HG02759 (cell line): ENCODE results near the gene IKBIP.
"Not testable (repeated sequence)": the region's sequence is repeated elsewhere in the genome, so short reads cannot be mapped to it uniquely, and the experiment has no call there.

ENCODE experiments used
- ATAC-seq: cut with Tn5 transposase; IDR thresholded peaks from one replicate; pipeline ENCODE4 v1.9.1; 2021; ENCODE audit warnings: mild to moderate bottlenecking, moderate library complexity; ENCODE audit not compliant: unreplicated experiment

The IKBIP gene, protein sequence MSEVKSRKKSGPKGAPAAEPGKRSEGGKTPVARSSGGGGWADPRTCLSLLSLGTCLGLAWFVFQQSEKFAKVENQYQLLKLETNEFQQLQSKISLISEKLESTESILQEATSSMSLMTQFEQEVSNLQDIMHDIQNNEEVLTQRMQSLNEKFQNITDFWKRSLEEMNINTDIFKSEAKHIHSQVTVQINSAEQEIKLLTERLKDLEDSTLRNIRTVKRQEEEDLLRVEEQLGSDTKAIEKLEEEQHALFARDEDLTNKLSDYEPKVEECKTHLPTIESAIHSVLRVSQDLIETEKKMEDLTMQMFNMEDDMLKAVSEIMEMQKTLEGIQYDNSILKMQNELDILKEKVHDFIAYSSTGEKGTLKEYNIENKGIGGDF

GRCh38 chr12:98644712-98645571, at the start of gene IKBIP, which contains the start of gene APAF1:
Gene IKBIP, minus strand, starts transcription at chr12:98644788. Its CDS starts 87 bp downstream, at chr12:98644701.
Gene APAF1, plus strand, starts transcription at chr12:98645290. Its CDS starts 3,070 bp downstream, at chr12:98648360.
- ATAC-seq, result peak; percentile 85

- no peak for ATAC-seq
These were observed 46.8 kb upstream of the IKBIP start for GRCh38 chr12:98691351-98691750.

DNA sequence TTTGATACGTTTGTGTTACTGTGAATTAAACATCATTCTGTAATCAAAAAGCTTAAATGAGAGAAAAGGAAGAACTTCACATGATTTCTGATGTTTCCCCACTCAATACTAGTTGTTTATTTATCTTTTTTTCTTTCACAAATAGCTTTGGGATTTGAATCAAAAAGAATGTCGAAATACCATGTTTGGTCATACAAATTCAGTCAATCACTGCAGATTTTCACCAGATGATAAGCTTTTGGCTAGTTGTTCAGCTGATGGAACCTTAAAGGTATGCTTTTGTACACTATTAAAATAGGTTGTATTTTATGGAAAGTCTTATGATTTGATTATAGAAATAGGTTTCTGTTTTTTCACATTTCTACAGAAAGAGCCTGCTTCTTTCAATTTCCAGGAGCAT, 42.0 kb upstream of the IKBIP start:
- no peak for ATAC-seq

DNA sequence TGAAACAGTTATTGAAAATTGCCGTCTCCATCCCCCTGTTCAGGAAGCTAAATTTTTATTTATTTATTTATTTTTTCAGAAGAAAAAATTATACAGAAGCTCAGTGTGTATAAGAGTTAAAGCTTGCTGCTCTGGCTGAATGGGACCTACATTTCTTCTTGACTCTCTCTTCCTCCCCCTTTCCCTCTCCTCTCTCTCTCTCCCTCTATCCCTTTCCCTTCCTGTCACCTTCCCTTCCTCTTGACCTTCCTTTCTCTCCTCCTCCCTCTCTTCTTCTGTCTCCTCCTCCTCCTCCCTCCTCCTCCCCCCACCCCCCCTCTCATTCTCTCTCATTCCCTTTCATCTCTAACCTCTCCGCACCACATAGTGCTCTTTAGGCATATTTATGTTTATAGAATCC, 39.6 kb upstream of the IKBIP start:
- no peak for ATAC-seq

DNA sequence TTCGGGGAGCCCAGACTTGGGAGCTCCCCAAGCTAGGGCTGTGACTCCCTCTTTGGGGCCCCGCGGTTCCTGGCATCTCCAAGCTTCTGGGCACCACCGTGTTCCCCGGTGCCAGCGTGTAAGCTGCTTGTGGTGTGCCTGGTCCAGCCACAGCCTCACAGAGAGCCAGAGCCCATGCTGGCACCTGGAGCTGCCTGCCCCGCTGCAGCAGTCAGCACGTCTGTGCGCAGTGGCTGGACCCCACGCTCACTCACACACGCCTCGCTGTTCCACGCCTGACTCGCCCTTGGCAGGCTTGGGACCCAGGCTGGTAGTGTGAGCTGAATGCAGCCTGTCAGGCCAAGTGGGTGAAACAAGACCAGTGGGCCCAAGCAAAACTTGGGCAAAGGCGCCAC, 35.0 kb upstream of the IKBIP start:
- no peak for ATAC-seq

- no peak for ATAC-seq
These were observed 34.5 kb upstream of the IKBIP start for GRCh38 chr12:98678946-98679610.

DNA sequence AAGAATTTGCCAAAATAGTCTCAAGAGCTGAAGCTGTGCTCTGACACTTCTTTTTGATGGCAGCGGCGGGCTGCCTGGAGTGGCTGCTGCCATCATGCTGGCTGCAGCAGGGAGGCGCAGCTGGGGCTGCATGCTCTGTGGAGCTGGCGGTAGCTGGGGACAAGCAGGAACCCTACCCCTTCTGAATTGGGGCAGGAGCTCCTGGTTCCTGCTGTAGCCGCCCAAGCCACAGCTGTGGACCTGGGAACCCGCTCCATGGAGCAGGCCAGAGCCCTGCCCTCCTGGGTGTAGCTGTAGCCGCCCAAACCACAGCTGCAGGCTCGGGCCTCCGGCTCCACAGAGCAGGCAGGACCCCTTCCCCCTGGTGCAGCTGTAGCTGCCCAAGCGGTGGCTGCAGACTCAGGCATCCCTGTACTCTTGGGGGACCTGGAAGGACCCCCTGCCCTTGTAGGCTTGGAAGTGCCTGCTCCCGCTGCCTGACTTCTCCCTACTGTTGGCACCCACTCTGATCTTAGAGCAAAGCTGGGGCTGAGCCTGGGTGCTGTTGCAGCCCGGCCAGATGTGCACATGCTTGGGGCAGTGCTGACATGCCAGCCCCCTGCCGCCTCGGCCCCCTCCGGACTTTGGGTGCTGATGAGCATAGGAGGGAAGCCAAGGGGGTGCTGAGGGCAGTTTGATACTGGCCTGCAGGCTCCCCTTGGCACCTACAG, 33.8 kb upstream of the IKBIP start:
- ATAC-seq, result no peak

GRCh38 chr12:98674841-98675240, 30.3 kb upstream of the IKBIP start:
- no peak for ATAC-seq

- ATAC-seq, result no peak
These were observed 26.9 kb upstream of the IKBIP start for GRCh38 chr12:98671459-98671858.

DNA sequence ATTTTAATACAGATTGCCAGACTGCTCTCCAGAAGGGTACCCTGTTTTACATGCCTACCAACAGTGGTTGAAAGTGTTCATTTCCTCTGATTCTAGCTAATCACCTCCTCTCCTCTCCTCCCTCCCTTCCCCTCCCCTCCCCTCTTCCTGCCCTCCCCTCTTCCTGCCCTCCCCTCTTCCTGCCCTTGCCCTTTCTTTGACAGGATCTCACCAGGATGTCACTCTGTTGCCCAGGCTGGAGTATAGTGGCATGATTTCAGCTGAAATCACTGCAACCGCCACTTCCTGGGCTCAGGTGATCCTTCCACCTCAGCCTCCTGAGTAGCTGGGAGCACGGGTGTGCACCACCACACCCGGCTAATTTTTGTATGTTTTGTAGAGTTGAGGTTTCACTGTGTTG, 25.2 kb upstream of the IKBIP start:
- no peak for ATAC-seq

- no peak for ATAC-seq
These were observed 15.9 kb upstream of the IKBIP start for GRCh38 chr12:98660521-98660920.

GRCh38 chr12:98656289-98657101, 11.9 kb upstream of the IKBIP start:
- ATAC-seq, result no peak

DNA sequence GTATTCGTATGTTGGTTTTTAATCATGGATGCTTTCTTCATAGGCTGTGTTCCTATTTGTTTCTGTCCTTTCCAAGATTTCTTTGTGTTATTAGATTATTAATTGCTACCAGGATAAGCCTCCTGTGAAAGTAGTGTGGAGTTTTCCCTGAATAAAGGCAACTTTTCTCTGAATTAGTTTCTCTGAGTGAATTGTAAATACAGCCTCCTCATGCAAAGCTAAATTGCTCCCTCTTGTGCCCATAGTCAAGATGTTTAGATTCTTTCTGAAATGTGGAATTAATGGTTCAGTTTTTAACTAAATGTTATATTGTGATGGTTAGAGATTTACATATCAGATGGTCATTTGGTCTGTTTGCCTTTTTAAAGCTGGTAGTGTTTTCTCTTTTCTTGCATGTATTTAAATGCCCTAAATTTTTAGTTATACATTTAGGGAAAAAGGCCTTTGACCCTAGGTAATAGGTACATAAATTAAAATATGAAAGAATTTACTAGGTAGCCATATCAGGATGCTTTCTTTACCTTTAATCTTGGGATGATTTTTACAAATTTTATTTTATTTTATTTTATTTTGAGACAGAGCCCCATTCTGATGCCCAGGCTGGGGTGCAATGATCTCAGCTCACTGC, 9.4 kb upstream of the IKBIP start:
- no peak for ATAC-seq

DNA sequence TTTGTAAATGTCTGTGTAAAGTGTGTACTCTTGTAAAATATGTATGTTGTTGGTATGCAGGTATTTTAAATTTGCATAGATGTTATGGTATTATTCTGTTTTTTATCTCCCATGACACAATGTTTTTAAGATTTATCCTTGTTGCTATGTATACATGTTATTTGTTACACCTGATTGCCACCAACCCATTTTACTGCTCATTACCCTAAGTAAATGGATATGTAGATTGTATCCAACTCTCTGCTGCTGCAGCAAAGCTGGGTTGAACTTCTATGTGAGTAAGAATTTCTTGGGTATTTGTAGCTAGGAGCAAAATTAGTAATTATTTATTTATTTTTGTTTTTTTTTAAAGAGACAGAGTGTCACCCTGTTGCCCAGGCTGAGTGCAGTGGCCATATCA, 6.7 kb upstream of the IKBIP start:
- ATAC-seq, result no peak

GRCh38 chr12:98646294-98647090, 1.9 kb upstream of the IKBIP start:
- no peak for ATAC-seq

DNA sequence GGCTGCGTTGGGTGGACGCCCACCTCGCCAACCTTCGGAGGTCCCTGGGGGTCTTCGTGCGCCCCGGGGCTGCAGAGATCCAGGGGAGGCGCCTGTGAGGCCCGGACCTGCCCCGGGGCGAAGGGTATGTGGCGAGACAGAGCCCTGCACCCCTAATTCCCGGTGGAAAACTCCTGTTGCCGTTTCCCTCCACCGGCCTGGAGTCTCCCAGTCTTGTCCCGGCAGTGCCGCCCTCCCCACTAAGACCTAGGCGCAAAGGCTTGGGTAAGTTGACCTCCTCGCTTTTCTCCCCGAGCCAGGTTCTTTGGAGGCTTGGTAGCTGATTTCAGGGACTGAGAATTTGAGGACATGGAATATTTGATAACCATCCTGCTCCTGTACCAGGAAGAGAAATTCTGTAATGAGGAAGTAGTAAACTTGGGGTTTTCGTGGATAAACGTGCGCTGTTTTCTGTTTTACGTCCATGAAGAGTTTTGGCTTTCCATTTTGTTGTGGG, 1.0 kb upstream of the IKBIP start:
- peak; percentile 0 for ATAC-seq

DNA sequence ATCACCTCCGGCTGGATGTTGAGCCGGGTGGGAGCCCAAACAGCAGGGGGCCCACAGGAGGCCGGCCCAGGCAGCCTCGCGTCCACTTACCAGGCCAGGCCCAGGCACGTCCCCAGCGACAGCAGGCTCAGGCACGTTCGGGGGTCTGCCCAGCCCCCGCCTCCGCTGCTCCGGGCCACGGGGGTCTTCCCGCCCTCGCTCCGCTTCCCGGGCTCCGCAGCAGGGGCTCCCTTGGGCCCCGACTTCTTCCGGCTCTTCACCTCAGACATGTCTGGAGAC, 216 bp downstream of the IKBIP start:
- ATAC-seq, result peak; percentile 20

DNA sequence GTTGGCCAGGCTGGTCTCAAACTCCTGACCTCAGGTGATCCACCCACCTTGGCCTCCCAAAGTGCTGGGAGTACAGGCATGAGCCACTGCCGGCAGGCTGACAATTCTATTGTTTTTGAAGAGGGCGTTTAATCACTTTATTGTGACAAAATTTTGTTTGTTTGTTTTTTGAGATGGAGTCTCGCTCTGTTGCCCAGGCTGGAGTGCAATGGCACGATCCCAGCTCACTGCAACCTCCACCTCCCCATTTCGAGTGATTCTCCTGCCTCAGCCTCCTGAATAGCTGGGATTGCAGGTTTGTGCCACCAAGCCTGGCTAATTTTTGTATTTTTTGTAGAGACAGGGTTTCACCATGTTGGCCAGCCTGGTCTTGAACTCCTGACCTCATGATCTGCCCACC, 1.8 kb downstream of the IKBIP start:
- ATAC-seq, result not testable (repeated sequence)

DNA sequence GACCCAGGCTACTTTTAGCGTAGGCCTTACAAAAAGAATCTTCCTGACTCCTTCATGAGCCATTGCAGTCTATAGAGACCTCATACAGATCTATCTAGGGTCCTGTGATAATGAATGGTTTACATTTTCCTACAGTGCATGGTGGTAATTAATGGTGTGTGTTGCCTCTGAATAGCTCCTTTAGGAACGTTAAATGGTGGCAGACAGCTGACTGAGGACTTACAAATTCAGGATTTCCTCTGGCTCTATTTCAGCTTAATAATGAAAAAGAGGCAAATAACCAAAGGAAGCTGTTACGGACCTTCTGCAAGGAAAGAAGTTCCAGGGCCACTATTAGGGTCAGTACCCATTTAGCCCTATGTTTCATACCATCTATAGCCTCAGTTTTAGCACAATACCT, 5.1 kb downstream of the IKBIP start:
- no peak for ATAC-seq
